Measurements from ENCODE around the gene SLC22A12. TPM values are rescaled to one million over a fixed set of nuclear protein-coding genes. Genes with fewer than 3 reads are reported as not detected.

Gene SLC22A12
- total RNA-seq, 1 donor from 2014 or later = not detected

DNA sequence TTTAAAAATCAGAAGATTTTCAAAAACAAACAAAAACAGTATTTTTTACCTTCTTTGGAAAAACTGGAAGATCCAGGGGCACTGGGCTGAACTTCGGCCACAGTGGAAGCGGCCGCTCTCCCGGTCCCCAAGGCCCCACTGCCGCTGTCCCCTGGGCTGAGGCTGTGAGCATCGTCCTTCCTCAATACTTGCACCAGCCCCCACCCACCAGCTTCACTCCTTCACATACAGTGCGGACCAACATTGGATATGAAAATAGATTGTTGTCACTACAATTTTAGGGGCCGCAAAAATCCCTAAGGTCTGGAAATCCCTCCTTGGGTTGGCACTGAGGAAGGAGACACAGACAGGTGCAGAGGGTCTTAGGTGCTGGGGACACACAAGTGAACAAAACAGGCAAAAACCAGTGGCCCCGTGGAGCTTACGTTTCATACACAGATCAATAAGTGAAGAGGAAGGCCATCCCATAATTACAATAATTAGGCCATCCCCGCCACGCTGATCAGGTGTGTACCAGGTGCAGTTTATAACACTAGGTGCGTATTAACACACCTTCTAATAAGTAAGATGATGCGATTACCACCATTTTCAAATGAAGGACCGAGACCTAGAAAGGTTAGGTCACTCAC lies 28.2 kb upstream of the SLC22A12 start:
- DNase-seq (ENCODE audit: low read depth) = no peak

DNA sequence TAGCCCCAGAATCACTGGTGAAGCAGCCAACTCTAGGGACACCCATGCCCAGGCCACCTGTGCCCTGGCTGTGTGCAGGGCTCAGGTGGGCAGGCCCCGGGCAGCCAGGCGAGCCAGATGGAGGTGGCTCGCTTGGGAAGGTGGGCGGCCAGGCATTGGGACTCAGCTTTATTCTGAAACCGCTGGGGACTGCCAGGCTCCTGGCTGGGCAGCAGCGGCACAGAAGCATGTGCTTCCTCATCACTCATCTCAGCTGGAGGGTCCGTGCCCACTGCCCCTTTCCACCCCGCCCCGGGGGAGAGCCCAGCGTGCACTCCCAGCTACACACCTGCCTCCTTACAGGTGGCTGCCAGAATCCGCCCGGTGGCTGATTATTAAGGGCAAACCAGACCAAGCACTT lies 27.1 kb upstream of the SLC22A12 start:
- DNase-seq (ENCODE audit: low read depth) = no peak

DNA sequence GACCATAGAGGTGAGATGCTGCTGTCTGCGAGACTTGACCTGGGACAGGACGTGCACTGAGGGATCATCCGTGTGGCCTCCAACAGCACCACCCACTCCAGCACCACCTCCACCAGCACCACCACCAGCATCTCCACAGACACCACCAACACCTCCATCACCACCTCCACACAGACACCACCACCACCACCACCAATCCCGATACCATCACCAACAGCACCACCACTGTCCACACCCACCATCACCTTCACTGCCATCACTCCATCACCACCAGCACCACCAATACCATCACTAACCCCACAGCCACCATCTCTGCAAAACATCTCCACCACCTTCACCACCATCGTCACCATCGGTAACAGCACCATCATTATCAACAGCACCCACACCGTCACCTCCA lies 26.6 kb upstream of the SLC22A12 start:
- no peak for DNase-seq (ENCODE audit: low read depth)

DNA sequence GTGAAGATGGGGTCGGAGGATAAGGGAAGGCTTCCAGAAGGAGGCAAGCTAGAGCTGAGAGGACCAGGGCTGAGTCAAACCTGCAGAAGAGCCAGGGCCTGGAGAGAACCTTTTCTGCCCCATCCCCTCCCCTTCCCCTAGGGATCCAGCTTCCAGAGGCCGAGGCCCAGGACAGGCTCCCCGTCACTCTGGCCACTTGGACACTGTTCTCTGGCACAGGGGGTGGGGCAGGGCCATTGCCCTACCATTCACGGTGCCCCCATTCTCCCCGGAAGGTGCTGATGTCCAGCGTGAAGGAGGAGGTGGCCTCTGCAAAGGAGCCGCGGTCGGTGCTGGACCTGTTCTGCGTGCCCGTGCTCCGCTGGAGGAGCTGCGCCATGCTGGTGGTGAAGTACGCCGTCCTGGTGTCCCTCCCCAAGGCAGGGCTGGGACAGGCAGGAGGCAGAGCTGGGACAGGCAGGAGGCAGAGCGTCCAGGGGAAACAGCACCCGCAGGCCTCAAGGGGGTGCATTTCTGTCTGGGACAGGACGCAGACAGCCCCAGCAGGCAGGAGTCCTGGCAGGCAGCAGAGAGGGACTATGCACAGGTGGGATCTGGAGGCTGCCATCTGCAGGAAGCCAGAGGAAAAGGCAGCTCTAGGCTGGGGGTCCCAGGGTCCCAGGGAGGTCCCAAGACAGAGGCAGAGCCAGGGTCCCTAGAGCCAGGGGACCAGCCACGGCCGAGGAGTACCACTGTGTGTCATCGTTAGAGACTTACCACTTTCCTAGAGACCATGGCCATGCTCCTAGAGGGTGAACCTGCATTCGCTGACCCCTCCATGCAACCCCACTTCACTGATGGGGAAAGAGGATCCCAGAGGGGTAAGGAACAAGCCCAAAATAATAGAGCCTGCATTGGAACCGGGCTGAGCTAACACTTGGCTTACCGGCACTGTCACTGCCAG lies 25.8 kb upstream of the SLC22A12 start:
- DNase-seq (ENCODE audit: low read depth) = no peak

DNA sequence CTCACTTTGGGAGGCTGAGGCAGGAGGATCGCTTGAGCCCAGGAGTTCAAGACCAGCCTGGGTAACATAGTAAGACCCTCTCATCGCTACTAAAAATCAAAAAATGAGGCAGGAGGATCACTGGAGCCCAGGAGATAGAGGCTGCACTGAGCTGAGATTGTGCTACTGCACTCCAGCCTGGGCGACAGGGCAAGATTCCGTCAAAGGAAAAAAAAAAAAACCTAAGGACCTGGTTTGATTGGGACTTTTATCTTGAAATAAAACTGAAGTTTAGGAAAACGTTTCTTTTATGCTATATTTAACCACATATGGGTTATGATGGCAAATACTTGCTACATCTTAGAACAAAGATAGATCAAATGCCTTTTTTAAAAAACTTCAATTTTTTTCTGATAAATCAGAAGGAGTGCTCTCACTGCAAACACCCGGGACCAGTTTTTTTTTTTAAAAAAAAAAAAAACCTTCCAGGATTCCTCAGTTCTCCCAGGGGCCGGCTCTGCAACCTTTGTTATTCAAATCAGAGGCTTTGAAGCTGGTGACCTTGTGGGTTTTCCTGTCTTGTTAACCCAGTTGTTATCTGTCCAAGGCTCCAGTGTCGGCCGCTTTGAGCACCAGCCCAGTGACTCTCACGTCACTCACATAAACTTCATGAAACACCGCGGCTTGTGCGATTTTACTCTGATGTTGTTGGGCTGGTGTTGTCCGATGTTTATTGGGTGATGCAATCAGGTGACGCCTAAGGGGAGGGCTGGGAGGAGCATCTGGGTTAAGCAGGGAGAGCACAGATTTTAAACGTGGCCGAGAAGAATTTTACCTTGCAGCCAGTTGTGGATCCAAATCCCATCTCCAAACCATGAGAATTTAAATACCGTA lies 24.7 kb upstream of the SLC22A12 start:
- DNase-seq (ENCODE audit: low read depth) = peak; percentile 77

DNA sequence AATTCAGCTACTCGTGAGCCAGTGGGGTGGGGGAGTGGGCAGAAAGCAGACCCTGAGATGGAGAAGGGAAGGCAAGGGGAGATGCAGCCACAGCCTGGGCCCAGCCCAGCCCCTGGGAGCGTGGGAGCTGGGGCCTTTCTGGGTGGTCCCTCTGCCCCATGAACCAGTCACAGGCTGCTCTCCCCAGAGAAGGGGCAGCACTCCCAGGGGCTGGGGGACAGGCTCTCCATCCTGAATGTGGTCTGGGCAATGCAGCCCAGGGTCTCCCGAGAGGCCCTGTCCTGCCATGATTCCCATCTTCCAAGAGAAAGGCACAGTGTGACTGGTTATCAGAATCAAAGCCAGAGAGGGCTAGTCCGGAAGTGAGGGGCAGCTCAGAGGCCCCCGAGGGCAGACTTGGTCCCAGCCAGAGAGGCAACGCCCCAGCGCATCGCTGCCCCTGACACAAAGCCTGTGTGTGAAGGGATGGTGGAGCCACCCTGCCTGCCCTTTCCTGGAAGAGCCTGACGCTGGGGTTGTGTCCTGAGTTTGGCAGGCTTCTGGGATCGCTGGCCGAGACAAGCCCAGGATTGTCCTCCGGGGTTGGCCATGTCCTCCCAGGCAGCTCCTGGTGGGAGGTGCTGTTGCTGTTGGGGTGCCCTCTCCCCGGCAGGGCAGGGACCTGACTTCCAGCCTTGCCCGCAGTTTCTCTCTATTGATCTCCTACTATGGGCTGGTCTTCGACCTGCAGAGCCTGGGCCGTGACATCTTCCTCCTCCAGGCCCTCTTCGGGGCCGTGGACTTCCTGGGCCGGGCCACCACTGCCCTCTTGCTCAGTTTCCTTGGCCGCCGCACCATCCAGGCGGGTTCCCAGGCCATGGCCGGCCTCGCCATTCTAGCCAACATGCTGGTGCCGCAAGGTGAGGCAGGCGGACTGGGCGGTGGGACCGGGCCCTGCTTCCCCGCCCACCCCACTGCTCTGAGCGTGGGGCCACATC lies 23.8 kb upstream of the SLC22A12 start:
- no peak for DNase-seq (ENCODE audit: low read depth)

DNA sequence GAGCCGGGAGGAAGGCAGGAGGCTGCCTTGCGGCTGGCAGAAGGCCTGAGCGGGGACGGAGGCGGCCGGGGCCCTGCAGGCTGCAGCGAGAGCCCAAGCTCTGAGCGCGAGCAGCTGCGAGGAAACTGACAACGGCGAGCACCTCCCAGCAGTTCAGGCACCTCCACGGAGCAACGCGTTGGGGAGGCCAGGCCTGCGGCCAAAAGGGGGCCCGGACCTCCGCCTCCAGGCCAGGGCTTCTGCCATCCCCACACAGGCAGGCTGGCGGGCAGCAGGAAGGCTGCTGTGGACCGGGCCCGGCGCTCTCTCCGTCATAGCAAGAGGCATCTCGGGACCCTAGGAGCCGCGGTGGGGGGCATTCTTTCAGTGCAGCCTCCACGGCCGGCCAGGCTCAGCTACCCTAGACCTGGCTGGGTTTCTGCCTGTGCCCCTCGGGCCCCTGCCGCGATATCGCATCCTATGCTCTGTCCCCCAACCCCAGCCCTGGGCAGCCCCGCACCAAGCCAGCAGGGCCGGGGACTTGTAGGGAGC lies 22.9 kb upstream of the SLC22A12 start:
- no peak for DNase-seq (ENCODE audit: low read depth)

DNA sequence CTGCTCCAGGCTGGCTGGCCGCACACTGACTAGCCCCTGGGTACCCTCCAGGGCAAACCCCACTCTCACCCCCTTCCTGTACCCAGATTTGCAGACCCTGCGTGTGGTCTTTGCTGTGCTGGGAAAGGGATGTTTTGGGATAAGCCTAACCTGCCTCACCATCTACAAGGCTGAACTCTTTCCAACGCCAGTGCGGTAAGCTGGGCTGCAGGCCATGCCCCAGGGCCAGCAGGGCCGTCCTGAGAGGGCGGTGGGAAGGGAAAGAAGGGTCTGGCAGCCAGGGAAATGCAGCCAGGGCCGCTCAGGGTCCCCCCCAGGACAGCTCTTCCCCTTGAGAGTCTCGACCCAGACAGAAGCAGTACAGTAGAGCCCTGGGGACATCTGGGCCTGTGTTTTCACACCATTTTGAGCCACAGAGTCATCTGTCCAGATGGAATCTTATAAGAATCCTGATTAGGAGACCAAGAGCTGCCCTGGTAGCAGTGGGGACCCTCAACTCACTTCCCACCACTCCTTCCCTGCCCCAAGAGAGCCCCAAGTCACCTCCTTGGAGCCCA lies 22.4 kb upstream of the SLC22A12 start:
- no peak for DNase-seq (ENCODE audit: low read depth)

DNA sequence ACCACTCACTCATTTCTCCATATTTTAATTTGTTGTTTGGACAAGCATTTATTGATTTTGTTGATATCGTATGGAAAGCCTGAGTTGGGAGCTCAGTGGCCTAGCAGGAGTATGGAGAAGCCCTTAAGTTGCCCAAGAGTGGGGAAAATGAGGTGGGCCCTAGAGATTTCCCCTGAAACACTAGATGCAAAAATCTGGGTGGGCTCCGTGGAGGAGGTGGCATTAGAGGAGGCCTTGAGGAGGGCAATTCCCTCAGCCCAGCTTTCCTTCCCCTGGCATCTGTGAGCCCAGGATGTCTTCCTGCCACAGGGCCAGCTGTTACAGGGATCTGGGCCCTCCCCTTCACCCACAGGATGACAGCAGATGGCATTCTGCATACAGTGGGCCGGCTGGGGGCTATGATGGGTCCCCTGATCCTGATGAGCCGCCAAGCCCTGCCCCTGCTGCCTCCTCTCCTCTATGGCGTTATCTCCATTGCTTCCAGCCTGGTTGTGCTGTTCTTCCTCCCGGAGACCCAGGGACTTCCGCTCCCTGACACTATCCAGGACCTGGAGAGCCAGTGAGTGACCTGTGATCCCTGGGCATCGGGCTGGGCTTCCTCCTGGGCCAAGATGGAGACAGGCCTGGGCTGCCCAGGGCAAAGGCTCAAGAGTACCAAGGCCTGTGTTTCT lies 21.6 kb upstream of the SLC22A12 start:
- DNase-seq (ENCODE audit: low read depth) = no peak

DNA sequence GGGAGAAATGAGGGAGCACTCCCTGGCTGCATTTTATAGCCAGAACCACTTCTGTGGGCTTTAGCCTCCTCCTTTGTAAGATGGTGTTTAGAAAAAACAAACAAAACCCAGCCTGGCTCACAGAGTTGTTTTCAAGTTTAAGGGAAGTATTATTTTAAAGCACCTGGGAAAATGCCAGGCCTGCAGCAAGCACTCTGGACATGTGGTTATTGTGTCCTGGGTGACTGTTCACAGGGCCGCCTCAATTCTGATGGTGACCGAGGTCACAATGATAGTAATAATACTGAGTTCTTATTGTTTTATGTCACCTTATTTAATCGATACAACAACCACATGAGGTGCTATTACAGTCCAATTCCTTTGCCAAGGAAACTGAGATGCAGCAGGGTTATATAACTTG lies 20.7 kb upstream of the SLC22A12 start:
- no peak for DNase-seq (ENCODE audit: low read depth)

DNA sequence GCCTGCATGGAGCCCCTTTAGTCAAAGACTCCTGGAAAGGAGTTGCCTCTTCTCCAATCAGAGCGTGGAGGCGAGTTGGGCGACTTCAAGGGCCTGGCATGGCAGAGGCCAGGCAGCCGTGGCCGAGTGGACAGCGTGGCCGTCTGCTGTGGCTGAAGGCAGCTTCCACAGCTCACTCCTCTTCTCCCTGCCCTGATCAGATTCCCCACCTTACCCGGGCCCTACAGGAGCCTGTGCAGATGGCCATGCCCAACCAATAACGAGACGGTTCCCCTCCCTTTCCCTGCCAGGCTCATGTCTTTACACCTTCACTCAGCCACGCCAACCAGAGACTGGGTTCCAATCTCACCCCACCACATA lies 20.0 kb upstream of the SLC22A12 start:
- no peak for DNase-seq (ENCODE audit: low read depth)

DNA sequence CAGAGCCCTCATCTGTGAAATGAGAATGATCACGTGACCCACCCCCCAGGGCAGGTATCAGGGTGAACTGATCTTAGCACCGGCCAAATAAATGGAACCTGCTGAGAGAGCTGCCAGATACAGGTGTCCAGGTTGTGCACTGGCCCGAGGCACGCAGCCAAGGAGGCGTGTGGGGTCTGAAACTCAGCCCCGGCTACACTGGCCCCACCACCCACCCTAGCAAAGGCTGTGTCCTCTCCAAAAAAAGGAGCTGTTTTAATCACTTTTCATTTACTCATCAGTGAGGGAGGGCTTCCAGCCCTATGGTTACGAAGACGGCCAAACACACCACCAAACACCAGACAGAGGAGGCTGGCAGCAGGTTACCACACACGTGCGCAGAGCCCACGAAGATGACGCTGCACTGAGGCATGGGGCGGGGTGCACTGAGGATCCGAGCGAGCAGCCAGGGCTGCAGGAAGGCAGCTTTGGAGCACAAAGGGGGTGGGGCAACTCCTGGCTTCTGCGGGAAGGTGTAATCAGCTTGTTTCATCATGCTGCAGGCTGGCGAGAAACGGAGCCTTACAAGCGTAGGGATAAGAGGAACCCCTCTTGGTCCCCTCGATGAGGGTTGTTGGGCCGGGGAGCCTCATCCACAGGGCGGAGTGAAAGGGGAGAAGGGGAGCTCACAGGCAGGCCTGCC lies 19.5 kb upstream of the SLC22A12 start:
- DNase-seq (ENCODE audit: low read depth) = no peak

DNA sequence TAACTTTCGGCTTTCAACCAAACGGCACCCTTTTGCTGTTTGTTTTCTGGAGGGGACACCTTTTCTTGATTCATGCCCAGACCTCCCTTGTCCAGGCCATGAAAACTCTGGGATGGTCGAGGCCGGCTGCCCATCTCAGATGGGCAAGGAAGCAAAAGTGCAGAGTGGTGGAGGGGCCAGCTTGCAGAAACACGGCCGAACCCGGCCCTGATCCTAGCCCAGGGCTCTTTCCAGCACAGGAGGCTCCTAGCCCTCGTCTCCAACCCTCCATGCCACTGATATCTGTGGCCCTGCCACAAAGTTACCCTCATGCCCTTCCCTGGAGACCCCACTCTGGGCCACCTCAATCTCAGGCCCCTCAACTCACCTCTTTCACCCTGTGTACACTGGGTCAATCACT lies 18.9 kb upstream of the SLC22A12 start:
- no peak for DNase-seq (ENCODE audit: low read depth)

DNA sequence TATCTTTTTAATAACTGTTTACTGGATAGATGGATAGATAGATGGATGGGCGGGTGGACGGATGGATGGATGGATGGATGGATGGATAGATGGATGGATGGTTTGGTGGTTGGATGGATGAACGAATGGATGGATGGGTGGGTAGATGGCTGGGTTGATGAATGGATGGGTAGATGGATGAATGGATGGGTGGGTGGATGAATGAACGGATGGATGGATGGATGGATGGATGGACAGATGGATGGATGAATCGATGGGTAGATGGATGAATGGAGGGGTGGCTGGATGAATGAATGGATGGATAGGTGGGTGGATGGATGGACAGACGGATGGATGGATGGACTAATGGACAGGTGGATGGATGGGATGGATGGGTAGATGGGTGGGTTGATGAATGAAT lies 13.8 kb upstream of the SLC22A12 start:
- no peak for DNase-seq (ENCODE audit: low read depth)

DNA sequence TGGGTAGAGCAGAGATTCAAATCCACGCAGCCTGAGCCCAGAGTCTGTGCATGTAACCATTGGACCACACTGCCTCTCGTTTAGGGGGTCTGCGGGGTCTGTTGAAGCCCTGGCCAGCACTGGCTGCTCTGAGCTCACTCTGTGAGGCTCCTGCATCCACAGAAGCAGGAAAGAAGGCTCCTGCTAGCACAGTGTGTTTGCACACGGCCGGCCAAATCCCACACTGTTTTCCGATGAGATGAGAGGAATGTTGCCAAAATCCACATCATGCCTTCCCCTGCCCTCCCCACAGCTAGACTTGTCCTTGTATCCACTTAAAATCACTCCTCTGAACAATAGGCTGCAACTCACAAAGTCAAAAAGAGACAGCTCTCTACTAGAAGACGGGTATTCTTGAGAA lies 10.6 kb upstream of the SLC22A12 start:
- DNase-seq (ENCODE audit: low read depth) = no peak

DNA sequence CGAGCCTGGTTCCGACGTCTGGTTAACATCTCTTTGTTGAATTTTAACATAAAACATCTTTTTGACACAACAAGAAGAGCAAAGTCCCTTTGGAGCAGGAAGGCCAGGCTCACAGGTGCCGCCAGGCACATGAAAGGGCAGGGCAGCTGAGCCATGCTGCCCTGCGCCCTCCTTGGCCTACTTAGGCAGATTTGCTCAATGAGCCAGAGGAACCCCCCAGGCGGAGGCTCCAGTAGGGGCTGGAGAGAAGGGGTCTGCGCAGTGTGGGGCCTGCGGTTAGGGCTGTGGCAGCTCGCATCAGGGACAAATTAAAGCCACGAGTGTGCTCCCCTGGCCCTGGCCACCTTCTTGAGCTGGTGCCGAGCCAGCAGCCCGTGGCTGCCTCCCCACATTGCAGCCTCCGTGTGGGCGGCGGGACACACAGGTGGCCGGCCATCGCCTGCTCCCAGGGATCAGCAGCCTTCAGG lies 9.9 kb upstream of the SLC22A12 start:
- no peak for DNase-seq (ENCODE audit: low read depth)

DNA sequence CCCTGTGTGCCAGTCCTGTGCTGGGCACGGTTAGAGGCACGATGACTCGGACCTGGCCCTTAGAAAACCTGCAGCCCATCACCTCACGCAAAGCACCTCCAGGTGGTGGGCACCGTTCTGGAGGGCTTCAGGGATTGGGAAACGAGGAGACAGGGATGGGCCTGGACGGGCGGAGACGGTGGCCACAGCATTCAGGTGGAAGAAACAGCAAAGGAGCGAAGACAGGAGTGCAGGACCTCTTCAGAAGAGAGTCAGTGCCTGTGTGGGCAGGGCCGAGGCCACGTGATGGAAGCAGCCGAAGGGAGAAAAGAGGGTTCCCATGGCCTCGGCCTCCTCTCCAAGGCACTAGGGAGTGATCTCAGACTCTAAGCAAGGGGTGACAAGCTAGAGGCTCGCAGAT lies 8.1 kb upstream of the SLC22A12 start:
- no peak for DNase-seq (ENCODE audit: low read depth)

DNA sequence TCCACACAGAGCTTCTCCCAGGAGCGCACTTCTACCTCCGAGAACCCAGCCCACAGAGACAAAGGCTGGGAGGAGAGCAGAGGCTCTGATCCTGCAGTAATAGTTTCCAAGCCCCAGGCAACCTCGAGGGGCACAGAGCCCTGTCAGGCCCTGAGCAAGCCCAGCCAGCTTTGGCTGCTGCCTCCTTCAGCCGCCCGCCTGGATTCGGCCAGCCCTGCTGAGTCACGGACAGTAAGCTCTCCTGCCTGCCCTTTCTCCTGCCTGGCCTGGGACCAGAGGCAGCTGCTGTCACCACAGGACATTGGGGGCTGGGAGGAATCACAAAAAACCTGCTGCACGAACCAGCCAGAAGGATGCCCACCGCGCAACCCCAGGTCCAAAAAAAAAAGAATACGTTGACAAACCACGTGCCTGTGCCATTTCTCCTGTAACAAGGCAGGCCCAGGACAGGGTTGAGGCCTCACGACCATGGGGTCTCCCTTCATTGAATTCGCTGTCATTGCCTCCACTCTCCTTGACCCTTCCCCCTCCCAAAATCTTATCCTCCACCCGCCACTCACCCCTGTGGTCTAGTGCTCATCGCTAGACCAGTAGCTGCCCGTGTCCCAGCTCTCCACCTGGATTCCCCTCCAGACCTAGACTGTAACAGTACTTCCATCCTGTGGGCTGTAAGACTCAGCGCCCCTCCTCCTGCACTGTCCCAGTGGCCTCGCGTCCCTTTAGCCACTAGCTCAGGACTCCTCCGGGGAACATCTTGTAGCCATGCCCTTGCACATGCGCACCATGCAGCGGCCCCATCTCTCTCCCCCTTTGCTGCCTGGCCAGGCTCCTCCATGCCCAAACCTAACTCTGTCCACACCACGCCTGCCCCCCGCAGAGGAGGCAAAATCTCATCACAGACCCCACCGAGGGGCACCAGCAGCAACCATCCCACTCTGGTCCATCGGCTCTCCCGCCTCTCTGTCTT lies 7.4 kb upstream of the SLC22A12 start:
- DNase-seq (ENCODE audit: low read depth) = no peak

Data from renal cortical epithelial cell (primary cell).